ENCODE results near the gene KLHL3. TPM values are rescaled to one million over a fixed set of nuclear protein-coding genes. Genes with fewer than 3 reads are reported as not detected.

The KLHL3 gene
- total and polyA plus RNA-seq, 2 donors (not counting 3 experiments of a cell fraction or from before 2014, with no cell fraction given) = 8.8 to 13.6 TPM

DNA sequence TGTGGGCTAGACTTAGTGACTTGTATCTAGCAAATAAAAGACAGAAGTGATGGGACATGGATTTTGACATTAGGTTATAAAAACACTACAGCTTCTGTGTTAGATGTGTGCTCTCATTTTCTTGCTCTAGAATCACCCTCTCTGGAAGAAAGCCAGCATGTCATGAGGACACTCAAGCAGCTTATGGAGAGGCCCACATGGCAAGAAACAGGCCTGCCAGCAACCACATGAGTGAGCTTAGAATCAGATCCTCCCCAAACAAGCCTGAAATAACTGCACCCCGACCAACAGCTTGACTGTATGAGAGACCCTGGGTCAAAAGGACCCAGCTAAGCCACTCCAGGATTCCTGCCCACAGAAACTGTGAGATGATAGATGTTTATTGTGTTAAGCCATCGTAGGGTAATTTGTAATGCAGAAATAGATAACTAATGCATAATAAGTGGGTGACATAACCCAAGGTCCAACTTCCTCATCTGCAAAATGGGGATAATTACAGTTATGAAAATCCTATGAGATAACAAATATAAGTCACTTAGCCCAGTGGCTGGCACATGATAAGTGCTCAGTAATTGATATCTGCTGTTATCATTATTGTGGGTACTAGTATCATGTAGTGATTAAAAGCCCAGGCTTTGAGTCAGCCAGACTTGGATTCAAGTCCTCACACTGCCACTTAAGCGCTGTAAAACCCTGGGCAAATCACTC, 86.5 kb downstream of the KLHL3 start:
- DNase-seq (ENCODE audit: low read depth, low spot score) (no peak), FAIRE-seq (no peak)
- Histone ChIP-seq H3K4me2 (ENCODE audit: insufficient read depth, low read length) (no peak overlapping the region), H3K9ac (replicated peaks; ENCODE audit: extremely low read depth, insufficient read depth, low read length) (no peak overlapping the region), H3K9me3 (replicated peaks; ENCODE audit: control insufficient read depth, insufficient read depth, low read length) (no peaks in the 10 kb centered on the region), H2AFZ (ENCODE audit: low read depth, low read length) (no peak overlapping the region), H3K4me3 (replicated peaks in 1 of 3; ENCODE audit: insufficient read depth in 1 of 3, low read depth in 1 of 3, low read length in 3 of 3) (no peak overlapping the region), H3K9me1 (replicated peaks; ENCODE audit: control insufficient read depth, extremely low read depth, insufficient read depth, low read length) (no peaks in the 10 kb centered on the region), H3K36me3 (ENCODE audit: control insufficient read depth in 2 of 2, extremely low read depth in 1 of 2, insufficient read depth in 2 of 2, low read length in 2 of 2) (peaks cover 0 to 9% of the 10 kb centered on the region in 2 experiments), H3K27ac (ENCODE audit: insufficient read depth, low read depth, low read length) (no peak overlapping the region), H3K27me3 (ENCODE audit: control insufficient read depth in 2 of 2, insufficient read depth in 2 of 2, low read length in 2 of 2) (no peaks in the 10 kb centered on the region), H3K79me2 (ENCODE audit: control insufficient read depth, insufficient read depth, low read length) (no peaks in the 10 kb centered on the region), H3K4me1 (ENCODE audit: control insufficient read depth, extremely low read depth, insufficient read depth, low read length) (no peaks in the 10 kb centered on the region), H4K20me1 (replicated peaks; ENCODE audit: control insufficient read depth, extremely low read depth, insufficient read depth, low read length) (no peaks in the 10 kb centered on the region)
- TF ChIP-seq MYC (IDR thresholded peaks at IDR 0.05; ENCODE audit: low read depth, low read length) (no peak), FOS (IDR thresholded peaks at IDR 0.05; ENCODE audit: borderline replicate concordance, insufficient read depth, low read length) (no peak), EZH2 (IDR thresholded peaks at IDR 0.05; ENCODE audit: borderline replicate concordance, low read depth, low read length, severe bottlenecking) (no peak), POLR2AphosphoS5 (IDR thresholded peaks at IDR 0.05; ENCODE audit: insufficient read depth, low read depth, low read length) (no peak), JUN (IDR thresholded peaks at IDR 0.05; ENCODE audit: borderline replicate concordance, insufficient read depth, insufficient read length, low read depth) (no peak), MAX (IDR thresholded peaks at IDR 0.05; ENCODE audit: insufficient read depth, insufficient read length) (no peak), CTCF (IDR thresholded peaks at IDR 0.05; ENCODE audit: extremely low read depth in 1 of 2, insufficient read depth in 1 of 2, low read depth in 1 of 2, low read length in 2 of 2) (no peak), POLR2A (IDR thresholded peaks at IDR 0.05; ENCODE audit: low read depth, low read length) (no peak), GATA2 (IDR thresholded peaks at IDR 0.05; ENCODE audit: insufficient read depth, insufficient read length, low read depth, low read length) (no peak)
- dilution Hi-C loops (cut with MboI; ENCODE audit: extremely low pct_ligation_motif_present, low sequenced_read_pairs) (no loop called here), intact Hi-C loops (cut with micrococcal nuclease) (no loop called here)
- ChIA-PET POLR2A (no interaction called here), CTCF (interaction anchor here (2.5 to 2.7 kb wide), 2 partner anchors 11 to 20 kb away, joined by 9 read pairs; no protein-coding TSS in a partner anchor)
- BruUV-seq (replicated peaks) = no TSS peak

Measured in endothelial cell of umbilical vein (primary cell).